Fibroblast of villous mesenchyme (primary cell): ENCODE results near the gene PTPN13. TPM values are rescaled to one million over a fixed set of nuclear protein-coding genes. Genes with fewer than 3 reads are reported as not detected.

Source experiments
- DNase-seq: peaks from one replicate; pipeline ENCODE4 v3.0.0-alpha.2; 2010; ENCODE audit warnings: low read depth
- H3K4me3 ChIP-seq: 2 replicates; pipeline ENCODE4 v1.5.1; 2011; ENCODE audit warnings: low read depth, mild to moderate bottlenecking, low read length
- total RNA-seq: library from RNA; depleted of rRNA; stranded (reverse); fragments of >200 nt; gene quantifications from 2 replicates; pipeline ENCODE4 v1.2.3, GENCODE V29; 2012
- TF ChIP-seq, protein P1 (sequence below): IDR thresholded peaks from 2 replicates; pipeline ENCODE4 v1.5.1; 2012; ENCODE audit warnings: low read depth, mild to moderate bottlenecking, low read length; ENCODE audit not compliant: insufficient read depth

The PTPN13 gene
- total RNA-seq, 1 donor, result 73.0 TPM

GRCh38 chr4:86833615-86834014 lies 239.5 kb downstream of the PTPN13 start:
- no peak for DNase-seq
- H3K4me3 ChIP-seq, result no peak overlapping the region

DNA sequence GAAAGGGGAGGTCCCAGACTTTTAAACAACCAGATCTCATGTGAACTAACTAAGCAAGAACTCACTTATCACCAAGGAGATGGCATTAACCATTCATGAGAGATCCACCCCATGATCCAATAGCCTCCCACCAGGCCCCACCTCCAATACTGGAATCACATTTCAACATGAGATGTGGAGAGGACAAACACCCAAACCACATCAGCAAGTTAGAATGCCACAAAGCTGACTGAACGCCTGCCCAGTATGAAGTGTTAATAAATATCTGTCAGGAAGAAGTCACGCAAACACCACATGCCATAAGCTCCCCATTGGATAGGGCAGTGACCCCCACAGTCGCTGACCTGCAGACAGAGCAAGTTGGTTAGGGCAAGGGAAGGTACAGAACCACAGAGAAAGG lies 240.8 kb downstream of the PTPN13 start:
- TF ChIP-seq, protein P1, sequence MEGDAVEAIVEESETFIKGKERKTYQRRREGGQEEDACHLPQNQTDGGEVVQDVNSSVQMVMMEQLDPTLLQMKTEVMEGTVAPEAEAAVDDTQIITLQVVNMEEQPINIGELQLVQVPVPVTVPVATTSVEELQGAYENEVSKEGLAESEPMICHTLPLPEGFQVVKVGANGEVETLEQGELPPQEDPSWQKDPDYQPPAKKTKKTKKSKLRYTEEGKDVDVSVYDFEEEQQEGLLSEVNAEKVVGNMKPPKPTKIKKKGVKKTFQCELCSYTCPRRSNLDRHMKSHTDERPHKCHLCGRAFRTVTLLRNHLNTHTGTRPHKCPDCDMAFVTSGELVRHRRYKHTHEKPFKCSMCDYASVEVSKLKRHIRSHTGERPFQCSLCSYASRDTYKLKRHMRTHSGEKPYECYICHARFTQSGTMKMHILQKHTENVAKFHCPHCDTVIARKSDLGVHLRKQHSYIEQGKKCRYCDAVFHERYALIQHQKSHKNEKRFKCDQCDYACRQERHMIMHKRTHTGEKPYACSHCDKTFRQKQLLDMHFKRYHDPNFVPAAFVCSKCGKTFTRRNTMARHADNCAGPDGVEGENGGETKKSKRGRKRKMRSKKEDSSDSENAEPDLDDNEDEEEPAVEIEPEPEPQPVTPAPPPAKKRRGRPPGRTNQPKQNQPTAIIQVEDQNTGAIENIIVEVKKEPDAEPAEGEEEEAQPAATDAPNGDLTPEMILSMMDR, result no peak
- peak; percentile 69 for DNase-seq
- H3K4me3 ChIP-seq, result no peak overlapping the region

More at GRCh38 chr4:86833615-86834014, 239.5 kb downstream of the PTPN13 start:
- TF ChIP-seq, protein P1, result no peak

DNA sequence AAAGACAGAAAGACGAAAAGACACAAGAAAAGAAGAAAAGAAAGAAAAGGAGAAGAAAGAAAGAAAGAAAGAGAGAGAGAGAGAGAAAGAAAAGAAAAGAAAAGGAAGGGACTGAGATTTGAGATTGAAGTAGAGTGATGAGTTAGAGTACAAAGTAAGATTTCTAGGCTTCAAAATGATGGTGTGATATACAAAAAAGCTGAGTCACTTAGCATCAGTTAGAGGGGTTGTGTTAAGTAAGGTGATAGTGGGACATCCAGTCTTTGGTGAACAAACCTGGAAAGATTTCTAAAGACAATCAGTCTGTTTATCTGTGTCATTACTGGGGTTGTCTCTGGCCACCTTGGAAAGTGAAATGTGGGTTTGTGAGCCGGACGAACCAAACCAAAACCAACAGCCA lies 241.6 kb downstream of the PTPN13 start:
- H3K4me3 ChIP-seq, result no peak overlapping the region
- TF ChIP-seq, protein P1, result no peak
- DNase-seq, result no peak

DNA sequence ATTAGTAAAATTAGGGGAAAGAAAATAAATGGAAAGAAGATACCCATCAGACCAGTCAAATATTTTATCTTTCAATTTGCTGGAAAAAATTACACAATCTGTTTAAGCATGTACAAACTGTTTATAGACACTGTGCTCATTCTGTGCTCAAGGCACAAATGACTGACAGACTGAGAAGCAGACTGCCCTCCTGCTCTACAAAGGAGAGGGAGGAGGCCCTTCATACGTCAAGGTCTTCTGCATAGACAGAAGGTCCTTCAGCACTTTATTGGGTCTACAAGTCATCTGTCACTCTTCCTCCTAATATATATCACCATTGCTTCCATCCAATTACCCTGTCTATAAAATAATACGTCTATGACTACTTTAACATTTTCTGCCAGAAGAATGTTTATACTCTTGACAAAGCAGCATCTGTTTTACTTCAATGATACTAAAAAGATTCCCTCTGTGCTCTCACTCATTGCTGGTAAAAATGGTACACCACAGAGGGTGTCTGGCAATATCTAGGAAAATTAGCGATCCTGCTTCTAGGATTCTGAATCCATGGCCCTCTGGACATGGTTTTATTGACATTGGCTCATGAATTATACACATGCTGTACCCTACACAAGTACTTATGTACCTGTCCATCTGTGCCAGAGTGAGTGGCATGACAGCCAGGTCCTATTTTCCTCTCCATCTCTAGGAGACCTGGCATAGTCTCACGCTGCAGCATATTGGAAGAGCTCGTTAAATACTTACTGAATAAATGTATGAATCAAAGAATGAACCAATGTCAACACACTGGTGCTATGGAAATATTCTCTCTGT lies 243.8 kb downstream of the PTPN13 start:
- no peak overlapping the region for H3K4me3 ChIP-seq
- TF ChIP-seq, protein P1, result no peak
- peak; percentile 45 for DNase-seq

DNA sequence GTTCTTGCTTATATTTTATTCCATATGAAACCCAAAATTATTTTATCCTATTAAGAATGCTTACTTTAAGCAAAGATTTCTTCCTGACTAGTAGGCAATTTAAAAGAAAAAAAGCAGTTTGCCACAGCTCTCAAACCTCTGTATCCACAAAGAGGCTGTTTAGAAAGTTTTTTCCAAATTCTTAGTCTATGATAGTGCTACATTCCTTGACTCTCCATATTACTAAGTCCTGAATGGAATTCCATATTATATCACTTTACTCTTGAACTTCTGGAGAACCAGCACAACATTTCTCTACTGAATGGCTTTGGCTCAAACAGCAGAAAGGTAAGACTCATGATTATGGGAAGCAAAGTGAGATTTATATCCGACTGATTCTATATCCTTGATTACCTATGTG lies 246.7 kb downstream of the PTPN13 start:
- DNase-seq, result no peak
- H3K4me3 ChIP-seq, result no peak overlapping the region
- TF ChIP-seq, protein P1, result no peak

- no peak overlapping the region for H3K4me3 ChIP-seq
- TF ChIP-seq, protein P1, result no peak
- no peak for DNase-seq
Observed at GRCh38 chr4:86841309-86841708, 247.2 kb downstream of the PTPN13 start.
